NCI-H1436 treated with DMSO at 0.1 percent for 48 hours (cell line): ENCODE measurements around the gene RAMACL.

Experiments
- DNase-seq: peaks from one replicate; lab custom pipeline; 2025; lab: John Stamatoyannopoulos, UW

RAMACL gene

DNA sequence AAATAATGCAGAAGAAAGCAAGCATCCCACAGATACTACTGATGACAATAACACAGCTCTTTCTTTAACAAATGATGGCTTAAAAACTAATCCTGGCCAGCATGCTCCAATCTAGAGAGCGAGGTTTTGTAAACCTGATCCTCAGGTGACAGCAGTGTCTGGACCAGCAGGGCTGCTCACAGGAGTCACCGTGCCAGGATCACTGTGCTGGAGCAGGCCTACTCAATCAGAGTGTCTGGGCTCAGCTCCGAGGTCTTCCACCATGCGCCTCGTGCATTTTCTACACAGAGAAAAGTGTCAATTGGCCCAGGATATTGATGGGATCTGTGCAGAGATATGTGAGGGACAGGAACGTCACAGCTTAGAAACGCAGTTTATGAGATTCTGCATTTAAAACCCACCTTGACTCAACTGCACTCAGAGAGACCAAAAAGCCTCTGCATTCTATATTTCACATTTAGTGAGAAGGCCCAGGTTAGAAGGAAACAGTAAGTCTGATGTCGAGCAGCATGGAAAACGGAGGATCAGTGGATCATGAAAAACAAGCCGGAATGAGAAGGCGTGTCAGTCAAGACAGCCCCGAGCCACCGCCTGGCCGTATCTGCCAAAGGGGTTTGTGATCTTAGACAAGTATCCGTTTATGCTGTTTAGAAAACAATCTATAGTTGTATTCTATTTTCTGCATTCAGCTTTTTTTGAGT, 7.8 kb downstream of the RAMACL start:
- DNase-seq, result no peak

DNA sequence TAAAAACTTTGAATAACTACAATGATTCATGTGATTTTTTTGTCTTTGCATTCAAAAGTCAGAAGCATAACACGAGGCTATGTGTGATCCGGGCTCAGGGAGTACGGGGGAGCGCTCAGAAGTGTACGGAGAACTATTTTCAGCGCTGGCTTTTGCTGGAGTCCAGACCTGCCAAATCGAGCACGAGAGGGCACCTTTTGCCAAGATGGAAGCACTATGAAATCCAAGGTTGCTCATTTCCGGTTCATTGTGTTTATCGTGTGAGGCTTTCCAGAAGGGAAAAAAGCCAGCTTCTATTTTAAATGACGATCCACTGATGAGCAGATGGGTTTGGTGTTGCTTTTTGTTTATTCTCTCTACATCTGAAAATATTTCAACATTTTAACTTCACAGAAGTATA, 11.3 kb downstream of the RAMACL start:
- no peak for DNase-seq

DNA sequence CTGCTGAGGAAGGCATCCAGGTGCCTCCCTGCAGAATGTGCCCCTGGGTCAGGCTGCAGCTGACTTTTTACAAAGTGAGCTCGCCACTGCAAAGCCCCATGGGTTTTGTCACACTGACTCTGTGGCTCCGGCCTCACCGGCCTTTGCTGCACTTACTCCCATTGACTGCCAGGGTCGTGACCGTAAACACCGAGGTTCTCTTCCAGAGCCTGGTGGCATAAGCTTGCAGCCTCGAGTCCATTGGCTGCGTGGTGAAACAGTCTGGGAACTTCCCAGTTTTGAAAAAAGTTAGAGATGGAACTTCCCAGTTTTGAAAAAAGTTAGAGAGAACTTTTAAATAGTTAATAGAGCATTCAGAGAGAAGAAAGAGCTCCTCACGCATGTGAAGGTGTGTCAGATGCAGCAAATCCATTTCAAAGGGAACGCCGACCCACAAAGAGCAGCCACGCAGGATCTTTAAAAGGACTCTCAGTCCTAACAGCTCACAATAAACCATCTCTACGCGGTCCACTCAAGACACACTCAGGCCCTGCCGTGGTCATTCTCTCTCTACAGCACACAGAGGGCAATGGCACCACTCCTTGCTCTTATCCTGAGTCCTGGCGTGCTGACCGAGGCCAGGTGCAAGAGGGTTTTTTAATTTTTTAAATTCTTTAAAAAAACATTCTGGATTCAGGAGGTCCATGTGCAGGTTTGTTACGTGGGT, 12.8 kb downstream of the RAMACL start:
- DNase-seq, result no peak

DNA sequence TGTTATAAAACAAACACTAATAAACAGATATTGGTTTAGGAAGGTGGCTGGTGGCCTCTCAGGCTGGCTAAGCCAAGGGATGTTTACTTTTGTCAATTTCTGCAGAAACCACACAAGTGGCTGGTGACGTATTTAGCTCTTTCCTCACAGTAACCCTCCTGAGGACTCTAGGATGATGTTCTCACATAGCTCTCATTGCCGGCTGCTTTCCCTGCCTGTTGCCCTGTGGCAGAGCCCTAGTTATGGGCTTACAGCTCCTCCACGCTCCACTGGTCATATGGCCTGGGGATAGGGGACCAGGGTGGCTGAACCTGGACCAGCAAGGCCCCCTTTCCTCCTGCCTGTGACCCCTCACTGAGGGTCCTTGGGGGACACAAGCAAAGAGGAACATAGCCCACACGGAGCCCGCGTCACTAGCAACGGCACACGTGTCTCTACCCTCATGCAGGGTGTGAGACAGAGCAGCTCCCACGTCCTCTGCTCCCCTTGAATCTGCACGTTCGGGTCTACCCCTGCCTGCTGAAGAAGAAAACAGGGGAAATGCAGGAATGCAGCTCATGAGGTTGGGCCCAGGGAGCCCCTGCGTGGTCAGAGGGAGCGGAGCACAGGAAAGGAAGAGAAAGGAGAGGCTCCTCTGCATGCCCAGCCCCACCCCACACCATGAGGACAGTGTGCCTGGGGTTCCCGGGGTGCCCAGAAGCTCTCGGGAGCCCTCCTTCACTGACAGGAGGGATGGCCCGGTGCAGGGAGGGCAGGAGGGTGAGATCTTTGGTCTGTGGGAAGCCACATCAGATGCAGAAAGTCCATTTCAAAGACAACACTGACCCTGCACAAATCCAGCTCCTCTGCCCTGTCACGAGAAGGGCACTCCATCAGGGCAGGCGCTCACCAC, 13.9 kb downstream of the RAMACL start:
- no peak for DNase-seq

DNA sequence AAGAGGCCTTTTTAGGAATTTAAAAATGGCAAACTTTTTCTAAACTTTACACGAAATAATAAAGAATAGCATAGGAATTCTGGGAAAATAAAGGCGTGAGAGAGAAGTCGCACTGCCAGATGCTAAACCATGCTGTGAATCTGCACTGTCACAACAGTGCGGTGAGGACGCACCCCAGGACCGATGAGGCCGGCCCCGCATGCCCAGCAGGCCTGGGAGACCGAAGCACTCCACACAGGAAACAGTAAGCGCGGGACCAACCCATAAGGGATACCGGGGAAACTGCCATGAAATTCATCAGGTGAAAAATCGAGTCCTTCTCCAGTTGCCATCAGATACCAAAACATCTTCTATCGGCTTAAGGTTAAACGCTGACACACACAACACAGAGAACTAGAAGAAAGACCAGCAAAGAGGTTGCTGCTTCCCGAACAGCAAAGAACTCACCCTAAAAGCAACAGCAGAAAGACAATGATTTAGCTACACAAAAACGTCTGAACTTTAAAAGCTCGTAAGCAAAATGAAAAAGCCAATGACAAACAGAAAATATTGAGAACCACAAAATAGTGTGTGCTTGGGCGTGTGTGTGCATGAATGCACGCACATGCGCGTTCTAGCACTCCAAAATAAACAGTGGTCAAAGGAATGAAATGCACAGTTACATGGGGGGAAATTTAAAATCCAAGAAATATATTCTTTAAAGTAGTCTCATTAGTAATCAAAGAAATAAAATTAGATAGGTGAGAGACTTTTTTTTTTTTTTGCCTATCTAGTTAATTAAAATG, 15.4 kb downstream of the RAMACL start:
- no peak for DNase-seq

DNA sequence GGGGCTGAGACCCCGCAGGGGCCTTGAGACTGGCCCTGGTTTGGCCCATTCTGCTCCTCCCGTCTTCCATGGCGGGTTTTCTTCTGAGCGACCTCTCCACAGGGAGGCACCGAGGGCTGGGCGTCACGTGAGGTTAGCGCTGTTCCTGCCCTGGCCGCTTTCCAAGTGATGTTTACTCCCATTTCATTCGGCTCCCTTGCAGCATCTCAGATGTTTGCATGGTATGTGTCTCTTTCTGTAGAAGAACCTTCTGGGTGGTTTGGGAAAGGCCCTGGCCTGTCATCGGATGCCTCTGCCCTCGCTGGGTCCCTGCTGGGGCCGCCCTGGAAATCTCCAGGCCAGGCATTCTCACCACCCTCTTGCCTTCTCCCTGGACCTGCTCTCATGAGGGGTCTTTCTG, 17.3 kb downstream of the RAMACL start:
- DNase-seq, result no peak

DNA sequence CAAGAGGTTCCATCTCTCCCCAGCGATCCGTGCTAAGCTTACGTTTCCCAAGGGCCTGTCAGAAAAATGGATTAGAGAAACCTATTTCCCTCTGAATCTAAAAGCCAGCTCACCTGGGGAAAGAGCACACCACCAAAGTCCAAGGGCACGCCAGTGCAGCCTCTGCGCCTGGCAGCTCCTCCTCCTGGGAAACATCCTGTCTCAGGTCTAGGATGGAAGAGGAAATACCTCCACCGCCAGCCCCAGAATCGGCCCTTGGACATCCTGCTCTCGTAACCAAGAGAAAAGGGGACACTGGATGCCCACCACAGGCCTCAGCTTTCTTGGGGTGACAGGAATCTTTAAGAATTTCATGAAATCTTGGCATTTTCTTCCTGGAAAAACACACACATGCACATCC, 18.7 kb downstream of the RAMACL start:
- no peak for DNase-seq

DNA sequence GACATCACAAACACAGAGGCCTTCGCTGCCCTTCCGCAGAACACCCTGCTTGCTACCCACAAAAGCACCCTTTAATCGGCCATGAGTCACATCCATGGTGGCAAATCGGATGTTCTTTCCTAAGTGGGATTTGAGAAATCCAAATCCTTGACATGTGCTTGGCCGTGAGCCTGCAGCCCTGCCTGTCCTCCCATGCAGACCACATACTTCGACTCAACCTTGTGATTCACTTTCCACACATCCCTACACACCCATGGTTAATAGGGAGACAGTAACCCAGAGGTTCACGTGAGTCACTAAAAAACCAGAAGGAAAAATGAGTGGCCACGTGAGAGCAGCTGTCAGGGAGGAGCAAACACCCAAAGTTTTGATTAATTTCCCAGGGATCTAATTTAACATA, 19.4 kb downstream of the RAMACL start:
- no peak for DNase-seq

DNA sequence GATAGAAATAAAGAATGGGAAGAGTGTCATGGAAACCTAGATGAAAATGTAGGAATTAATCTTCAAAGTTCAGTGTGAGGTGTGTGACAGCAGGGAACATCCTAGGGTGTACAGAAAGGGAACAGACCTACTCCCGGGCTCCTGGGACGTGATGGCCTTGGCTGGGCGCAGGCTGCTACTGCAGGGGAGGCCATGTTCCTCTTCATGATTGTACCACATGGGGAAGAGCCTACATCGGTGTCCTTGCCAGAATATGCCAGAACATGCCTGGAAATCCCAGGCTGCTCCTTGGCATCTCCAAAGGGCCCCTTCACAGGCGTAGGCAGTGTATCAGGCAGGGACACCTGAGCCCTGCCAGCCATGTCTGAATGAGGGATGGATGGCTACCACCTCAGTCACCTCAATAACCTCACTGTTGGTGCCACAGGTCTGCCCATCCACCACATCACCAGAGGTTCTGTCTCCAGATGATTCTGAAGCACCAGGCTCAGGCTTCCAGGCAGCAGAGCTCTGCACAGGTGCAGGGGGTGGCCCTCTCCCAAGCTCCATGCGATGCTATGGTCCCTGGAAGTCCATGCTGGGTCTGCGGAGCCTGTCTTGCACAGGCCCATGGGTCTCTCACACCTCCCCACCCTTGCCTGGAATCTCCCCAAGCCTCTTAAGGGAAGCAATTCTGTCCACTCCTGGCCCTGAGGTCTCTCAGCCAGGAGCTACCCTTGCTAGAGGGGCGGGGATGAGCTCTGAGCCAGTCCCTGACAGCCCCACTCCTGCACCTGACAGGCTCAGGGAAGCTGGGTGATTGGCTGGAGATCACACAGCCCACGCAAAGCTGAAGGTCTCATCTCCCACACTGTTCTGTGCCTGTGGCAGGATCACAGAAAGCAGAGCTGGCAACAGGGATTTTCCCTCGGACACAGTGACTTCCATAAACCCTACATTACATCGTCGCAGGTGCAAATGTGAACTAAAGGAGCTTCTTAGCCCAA, 20.2 kb downstream of the RAMACL start:
- no peak for DNase-seq

DNA sequence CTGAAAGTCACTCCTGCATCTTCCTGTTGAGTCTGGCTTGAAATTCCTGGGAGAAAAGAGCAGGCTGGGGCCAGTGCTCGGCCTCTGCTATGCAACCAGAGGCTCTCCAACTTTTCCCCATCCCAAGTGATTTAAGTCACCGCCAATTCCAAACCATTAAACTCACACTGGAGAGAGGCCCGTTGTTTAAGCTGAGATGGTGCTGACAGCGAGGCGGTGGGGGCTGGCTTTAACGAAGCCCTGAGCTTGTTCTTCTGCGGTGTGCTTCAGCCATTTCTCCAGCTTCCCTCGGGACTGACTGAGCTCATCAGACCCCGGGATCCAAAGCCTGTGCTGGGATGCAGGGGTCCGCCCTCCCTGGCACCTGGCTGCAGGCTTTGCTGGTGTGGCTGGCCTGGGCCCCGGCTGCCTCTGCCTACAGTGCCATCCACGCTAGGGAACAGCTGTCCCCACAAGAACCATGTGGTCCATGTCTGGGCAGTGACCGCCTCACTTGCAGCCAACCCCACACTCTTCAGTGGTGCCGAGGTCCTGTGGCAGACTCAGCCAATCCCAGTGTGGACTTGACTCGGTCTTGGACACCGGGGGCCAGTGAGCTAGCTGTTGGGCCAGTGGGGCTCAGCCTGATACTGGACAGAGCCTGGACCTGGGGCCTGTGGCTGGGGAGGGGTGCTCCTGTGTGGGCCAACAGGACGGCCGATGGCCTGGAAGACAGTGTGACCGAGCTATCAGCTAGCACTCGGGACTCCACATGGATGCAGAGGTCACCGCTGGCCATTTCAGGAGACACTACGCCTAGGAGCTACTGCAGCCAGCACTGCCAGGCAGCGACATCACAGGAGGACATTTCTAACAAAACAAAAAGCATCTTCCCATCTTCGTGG, 21.2 kb downstream of the RAMACL start:
- no peak for DNase-seq

DNA sequence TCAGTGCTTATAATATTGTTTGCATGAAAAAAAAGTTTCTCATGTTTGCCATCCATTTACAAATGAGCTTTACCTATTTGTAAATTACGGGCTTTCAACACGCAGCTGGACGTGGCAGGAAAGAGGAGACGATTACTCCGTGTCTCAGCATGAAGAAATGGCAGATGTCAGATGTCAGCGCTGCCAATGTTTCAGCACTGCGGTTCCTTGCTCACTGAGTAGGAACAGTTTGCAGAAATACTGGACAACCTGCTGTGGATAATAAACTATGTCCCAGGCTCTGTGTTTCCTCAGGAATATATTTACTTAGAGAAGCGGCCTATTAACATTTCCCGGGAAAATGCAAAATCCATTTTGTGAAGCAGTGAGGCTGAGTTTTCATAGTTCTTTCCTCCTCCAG, 22.7 kb downstream of the RAMACL start:
- DNase-seq, result no peak

DNA sequence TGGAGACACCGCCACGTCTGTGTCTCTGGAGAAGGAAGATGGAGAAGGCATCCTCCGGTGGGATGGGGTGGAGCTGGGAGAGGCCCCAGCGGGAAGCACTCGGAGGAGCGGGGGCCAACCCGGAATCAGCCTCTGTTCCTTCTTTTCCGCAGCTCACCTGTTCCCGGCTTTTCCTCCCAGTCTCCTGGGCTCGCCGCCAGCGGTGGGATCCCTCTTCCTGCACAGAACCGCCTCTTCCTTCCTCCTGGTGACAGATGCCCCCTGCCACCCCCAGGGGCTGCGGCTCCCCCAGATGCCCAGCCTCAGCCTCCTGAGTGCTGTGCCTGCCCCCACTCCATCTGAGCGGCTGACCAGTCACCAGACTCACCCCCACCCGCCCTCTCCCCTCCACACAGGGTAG, 23.3 kb downstream of the RAMACL start:
- DNase-seq, result no peak

DNA sequence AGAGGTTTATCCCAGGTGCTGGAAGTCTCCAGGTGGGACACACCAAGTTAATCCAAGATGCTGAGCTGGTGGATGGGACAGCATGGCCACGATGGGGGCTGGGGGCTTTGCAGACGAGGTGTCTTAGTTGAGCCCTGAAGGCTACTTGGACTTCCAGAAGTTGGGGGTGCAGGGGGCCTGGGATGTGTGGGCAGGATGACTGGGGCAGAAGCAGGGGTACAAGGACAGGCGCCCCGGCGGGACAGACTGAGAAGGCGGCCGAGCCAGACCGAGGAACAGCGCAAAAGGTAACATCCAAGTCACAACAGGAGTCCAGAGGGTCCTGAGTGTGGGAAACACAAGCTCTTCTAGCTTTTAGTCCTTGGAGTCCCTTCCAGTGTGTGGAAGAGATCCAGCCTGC, 23.8 kb downstream of the RAMACL start:
- no peak for DNase-seq

DNA sequence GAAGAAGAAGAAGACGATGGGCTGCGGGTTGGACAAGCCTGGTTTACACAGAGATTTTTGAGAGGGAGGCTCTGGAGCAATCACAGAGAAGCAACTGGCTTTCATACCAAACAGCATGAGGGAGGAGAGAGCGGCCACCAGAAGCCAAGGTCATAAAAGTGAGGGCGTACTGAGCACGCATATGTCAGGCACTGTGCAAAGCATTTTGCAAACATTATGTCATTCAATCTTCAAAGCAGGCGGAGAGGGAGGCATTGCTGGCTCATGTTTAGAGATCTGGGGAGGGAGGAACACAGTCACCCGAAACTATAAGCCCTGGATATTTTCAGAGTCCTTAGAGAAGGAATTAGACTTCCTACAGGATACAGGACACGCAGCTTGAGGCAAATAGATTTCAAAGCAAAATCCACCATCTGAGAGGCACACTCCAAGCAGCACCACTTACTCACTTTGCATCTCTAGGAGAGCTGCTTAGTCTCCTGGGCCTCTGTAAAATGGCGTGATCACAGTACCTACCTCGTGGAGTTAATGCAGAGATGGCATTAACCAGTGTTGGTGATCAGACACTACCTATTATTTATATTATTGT, 24.6 kb downstream of the RAMACL start:
- no peak for DNase-seq

DNA sequence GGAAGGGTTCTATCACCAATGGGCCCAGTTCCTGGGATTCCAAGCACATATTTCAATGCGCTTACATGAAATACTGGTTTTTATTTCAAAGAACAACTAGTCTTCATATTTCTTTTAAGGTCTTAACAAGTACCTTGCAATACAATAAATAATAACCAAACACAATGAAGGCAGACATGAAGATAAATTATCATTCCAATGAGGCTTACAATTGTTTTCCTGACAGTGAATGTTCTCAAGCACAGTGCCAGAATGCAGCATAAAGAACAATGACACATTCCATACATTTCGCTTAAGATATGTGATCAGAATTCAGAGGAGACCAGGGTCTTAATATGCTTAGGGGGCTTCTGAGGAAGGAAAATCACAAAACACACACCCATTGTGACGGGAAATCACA, 26.3 kb downstream of the RAMACL start:
- no peak for DNase-seq

DNA sequence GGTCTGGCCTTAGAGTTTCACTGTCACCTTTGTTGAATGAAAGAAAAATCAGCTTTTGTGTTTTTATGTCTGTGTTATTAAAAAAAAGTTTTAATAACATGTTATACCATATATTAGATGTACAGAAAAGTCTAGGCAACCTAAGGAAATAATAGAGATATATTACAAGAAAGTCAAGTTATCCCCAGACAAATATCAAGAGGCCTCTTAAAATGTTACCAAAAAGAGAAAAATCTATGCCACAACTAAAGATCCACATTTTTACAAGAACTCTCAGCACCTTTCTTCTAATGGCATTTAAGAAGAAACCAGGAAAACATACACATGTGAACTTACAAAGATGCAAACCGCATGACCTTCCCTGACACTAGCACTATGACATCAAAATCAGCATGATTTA, 26.8 kb downstream of the RAMACL start:
- no peak for DNase-seq

DNA sequence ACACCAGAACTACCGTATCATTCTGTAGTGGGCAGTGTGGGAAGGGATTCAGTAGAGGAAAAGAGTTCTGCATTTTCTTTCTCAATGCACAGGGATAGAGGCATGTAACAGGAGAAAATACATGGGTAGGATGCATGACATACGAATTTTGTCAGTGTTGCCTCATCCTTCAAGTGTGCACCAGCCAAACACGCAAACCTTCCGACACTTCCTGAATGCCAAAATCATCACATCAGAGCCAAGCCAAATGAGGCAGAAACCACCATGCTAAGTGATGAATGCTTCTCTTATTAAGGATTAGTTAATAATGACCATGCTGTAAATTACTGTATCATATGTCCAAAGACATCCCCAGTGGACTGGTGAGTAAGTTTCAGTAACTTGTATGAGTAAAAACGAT, 27.3 kb downstream of the RAMACL start:
- no peak for DNase-seq

DNA sequence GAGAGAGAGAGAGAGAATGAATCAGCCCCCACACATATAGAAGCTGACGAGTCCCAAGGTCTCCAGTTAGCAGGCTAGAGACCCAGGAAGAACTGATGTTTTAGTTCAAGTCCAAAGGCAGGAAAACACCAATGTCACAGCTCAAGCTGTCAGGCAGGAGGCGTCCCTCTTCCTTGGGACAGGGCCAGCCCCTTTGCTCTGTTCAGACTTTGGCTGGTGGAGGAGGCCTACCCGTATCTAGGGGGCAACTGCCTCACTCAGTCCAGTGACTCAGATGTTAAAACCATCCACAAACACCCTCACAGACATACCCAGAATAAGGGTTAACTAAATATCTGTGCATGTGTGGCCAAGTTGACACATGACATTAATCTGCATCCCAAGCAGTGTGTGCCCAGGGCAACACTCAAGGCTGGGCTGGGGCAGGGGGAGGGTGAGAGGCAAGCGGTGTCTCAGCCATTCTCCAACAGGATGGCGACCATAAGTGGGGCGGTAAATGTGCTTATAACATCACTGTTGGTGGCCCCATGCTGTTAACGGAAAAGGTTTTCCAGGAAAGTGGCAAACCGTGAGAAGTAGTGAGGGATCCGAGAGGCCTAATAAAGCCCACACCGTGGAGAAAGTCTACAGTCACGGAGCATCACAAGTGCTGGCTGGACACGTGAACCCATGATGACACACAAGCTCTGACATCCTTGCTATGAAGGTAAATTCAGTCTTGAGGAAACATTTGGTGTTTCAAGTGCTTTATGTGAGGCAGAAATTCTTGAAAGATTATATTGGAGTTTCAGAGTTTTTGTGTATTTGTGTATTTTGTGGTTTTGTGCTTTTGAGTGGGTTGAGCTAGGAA, 28.1 kb downstream of the RAMACL start:
- no peak for DNase-seq
